ENCODE measurements around the gene PPP1R26. TPM values are rescaled to one million over a fixed set of nuclear protein-coding genes. Genes with fewer than 3 reads are reported as not detected.

PPP1R26 gene
- total and polyA plus RNA-seq, 2 of the 8 experiments (the other 6 are each of a cell fraction or from before 2014, with no cell fraction given), result 9.8 to 32.7 TPM

GRCh38 chr9:135443797-135444425 lies 35.7 kb upstream of the PPP1R26 start (continued):
- TF ChIP-seq, protein P1, sequence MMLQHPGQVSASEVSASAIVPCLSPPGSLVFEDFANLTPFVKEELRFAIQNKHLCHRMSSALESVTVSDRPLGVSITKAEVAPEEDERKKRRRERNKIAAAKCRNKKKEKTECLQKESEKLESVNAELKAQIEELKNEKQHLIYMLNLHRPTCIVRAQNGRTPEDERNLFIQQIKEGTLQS (IDR thresholded peaks at IDR 0.05; ENCODE audit: insufficient read depth, low read depth, low read length), result no peak
- TF ChIP-seq SRF (IDR thresholded peaks at IDR 0.05; ENCODE audit: low read depth, low read length) (no peak), SP2 (IDR thresholded peaks at IDR 0.05; ENCODE audit: low read length) (no peak), CEBPB (IDR thresholded peaks at IDR 0.05; ENCODE audit: low read depth, low read length) (no peak), SUZ12 (IDR thresholded peaks at IDR 0.05; ENCODE audit: low read length) (no peak)
